Measurements from ENCODE around the gene RLF.

Gene RLF, protein sequence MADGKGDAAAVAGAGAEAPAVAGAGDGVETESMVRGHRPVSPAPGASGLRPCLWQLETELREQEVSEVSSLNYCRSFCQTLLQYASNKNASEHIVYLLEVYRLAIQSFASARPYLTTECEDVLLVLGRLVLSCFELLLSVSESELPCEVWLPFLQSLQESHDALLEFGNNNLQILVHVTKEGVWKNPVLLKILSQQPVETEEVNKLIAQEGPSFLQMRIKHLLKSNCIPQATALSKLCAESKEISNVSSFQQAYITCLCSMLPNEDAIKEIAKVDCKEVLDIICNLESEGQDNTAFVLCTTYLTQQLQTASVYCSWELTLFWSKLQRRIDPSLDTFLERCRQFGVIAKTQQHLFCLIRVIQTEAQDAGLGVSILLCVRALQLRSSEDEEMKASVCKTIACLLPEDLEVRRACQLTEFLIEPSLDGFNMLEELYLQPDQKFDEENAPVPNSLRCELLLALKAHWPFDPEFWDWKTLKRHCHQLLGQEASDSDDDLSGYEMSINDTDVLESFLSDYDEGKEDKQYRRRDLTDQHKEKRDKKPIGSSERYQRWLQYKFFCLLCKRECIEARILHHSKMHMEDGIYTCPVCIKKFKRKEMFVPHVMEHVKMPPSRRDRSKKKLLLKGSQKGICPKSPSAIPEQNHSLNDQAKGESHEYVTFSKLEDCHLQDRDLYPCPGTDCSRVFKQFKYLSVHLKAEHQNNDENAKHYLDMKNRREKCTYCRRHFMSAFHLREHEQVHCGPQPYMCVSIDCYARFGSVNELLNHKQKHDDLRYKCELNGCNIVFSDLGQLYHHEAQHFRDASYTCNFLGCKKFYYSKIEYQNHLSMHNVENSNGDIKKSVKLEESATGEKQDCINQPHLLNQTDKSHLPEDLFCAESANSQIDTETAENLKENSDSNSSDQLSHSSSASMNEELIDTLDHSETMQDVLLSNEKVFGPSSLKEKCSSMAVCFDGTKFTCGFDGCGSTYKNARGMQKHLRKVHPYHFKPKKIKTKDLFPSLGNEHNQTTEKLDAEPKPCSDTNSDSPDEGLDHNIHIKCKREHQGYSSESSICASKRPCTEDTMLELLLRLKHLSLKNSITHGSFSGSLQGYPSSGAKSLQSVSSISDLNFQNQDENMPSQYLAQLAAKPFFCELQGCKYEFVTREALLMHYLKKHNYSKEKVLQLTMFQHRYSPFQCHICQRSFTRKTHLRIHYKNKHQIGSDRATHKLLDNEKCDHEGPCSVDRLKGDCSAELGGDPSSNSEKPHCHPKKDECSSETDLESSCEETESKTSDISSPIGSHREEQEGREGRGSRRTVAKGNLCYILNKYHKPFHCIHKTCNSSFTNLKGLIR (N-terminal part only)

DNA sequence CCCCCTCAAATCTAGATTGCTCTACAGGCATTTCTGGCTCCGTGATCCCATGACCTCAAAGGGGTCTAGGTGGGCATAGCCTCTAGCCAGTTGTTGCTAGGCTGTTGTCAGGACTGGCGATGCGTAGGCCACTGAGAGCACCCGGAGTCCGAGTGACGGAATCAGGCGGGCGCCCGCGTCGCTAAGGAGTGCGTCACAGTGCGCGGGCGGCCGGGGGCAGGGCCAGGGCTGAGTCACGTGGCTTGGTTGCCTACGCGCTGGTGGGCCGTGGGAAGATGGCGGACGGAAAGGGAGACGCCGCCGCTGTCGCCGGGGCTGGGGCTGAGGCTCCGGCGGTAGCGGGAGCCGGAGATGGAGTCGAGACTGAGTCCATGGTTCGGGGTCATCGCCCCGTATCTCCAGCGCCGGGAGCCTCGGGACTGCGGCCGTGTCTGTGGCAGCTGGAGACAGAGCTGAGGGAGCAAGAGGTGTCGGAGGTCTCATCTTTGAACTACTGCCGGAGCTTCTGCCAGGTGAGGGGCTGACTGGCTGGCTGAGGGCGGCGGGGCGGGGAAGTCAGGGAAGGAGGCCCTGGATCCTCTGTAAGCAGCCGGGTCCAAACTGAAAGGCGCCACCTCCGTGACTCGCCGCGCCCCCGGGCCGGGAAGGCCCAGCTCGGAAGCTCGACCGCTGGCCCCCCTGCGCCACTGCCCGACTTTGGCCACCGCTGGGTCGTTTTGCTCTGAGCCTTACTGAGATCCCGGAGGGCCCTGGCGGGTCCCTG lies at the start of gene RLF:
RLF (plus strand) TSS at position 263 of the 763 bp plus-strand sequence; CDS start at position 276, 13 bp downstream.
- no peak within 1 kb of the TSS for H3K27ac Mint-ChIP-seq
- H3K9me3 Mint-ChIP-seq, result no peaks in the 10 kb centered on the region
- H3K4me3 Mint-ChIP-seq, result peak within 1 kb of the TSS; percentile 8
- peaks cover 6% of the 10 kb centered on the region for H3K4me1 Mint-ChIP-seq (ENCODE audit: low read depth)
- H3K36me3 Mint-ChIP-seq (ENCODE audit: low read depth), result peaks cover 11% of the 10 kb centered on the region
- H3K27me3 Mint-ChIP-seq, result no peaks in the 10 kb centered on the region

DNA sequence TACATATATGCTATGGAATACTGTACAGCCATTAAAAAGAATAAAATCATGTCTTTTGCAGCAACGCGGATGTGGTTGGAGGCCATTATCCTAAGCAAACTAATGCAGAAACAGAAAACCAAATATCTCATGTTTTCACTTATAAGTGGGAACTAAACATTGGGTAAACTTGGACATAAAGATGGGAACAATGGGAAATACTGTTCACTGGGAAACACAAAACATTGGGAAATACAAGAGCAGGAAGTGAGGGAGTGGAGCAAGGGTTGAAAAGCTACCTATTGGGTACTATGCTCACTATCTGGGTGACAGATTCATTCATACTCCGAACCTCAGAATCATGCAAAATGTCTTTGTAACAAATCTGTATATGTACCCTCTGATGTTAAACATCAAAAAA lies 46.8 kb upstream of the RLF start:
- H3K27me3 Mint-ChIP-seq, result peaks cover 36% of the 10 kb centered on the region
- no peak overlapping the region for H3K4me3 Mint-ChIP-seq
- no peaks in the 10 kb centered on the region for H3K4me1 Mint-ChIP-seq (ENCODE audit: low read depth)
- H3K9me3 Mint-ChIP-seq, result peaks cover 16% of the 10 kb centered on the region
- peaks cover 6% of the 10 kb centered on the region for H3K36me3 Mint-ChIP-seq (ENCODE audit: low read depth)
- H3K27ac Mint-ChIP-seq, result no peak overlapping the region

DNA sequence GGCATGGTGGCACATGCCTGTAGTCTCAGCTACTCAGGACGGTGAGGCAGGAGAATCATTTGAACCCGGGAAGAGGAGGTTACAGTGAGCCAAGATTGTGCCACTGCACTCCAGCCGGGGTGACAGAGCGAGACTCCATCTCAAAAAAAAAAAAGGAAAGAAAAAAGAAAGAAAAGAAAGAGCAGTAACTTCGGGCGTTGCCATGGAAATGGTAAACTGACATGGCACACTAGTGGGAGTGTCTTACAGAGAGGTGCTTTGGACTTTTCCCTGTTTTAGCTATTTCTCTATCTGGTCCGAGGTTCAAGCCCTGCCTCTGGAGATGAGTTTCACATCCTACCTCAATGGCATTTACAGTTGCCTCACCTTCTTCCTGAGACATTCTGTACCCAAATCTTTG lies 41.1 kb upstream of the RLF start:
- Mint-ChIP-seq H3K4me1 (ENCODE audit: low read depth) (no peaks in the 10 kb centered on the region), H3K27ac (no peak overlapping the region), H3K4me3 (no peak overlapping the region), H3K27me3 (peaks cover 10% of the 10 kb centered on the region), H3K36me3 (ENCODE audit: low read depth) (no peaks in the 10 kb centered on the region), H3K9me3 (no peaks in the 10 kb centered on the region)

DNA sequence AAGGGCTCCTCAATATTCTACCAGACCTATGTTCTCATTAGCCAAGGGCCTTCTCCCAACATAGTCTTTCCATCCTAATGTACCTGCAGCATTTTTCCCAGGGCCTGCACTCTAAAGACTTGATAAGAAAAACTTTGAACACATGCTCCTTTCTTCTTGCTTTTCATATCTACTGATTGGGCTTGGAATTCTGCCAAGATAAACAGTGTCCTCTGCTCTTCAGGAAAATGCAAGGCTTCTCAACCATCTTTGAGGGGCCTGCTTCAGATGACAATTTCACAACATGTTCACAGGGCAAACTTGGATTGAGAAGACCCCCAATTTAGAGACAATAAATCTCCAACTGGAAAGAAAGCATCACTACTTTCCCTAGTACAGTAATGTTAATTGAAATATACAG lies 38.3 kb upstream of the RLF start:
- Mint-ChIP-seq H3K36me3 (ENCODE audit: low read depth) (no peaks in the 10 kb centered on the region), H3K9me3 (no peaks in the 10 kb centered on the region)

DNA sequence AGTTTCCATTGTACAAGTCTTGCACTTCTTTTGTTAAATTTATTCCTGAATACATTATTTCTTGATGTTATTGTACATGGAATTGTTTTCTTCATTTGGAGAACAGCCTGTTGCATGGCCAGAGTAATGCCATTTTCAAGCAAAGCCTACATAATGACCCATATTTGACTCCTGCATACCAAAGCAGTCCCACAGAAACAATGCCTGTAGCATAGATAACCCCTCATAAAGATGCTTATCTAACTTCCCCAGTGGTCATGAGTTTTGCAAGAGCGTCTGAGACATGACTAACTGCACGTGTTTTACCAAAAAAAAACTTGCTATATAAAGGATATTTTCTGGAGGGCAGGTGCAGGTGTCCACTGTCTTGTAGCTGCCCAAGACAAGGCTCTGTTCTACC lies 30.3 kb upstream of the RLF start:
- Mint-ChIP-seq H3K9me3 (no peaks in the 10 kb centered on the region), H3K27me3 (peaks cover 20% of the 10 kb centered on the region), H3K27ac (no peak overlapping the region), H3K4me3 (no peak overlapping the region), H3K4me1 (ENCODE audit: low read depth) (no peaks in the 10 kb centered on the region), H3K36me3 (ENCODE audit: low read depth) (no peaks in the 10 kb centered on the region)

More for the DNA sequence above, 38.3 kb upstream of the RLF start:
- peaks cover 4% of the 10 kb centered on the region for H3K27me3 Mint-ChIP-seq
- no peak overlapping the region for H3K27ac Mint-ChIP-seq
- H3K4me3 Mint-ChIP-seq, result no peak overlapping the region
- H3K4me1 Mint-ChIP-seq (ENCODE audit: low read depth), result no peaks in the 10 kb centered on the region

DNA sequence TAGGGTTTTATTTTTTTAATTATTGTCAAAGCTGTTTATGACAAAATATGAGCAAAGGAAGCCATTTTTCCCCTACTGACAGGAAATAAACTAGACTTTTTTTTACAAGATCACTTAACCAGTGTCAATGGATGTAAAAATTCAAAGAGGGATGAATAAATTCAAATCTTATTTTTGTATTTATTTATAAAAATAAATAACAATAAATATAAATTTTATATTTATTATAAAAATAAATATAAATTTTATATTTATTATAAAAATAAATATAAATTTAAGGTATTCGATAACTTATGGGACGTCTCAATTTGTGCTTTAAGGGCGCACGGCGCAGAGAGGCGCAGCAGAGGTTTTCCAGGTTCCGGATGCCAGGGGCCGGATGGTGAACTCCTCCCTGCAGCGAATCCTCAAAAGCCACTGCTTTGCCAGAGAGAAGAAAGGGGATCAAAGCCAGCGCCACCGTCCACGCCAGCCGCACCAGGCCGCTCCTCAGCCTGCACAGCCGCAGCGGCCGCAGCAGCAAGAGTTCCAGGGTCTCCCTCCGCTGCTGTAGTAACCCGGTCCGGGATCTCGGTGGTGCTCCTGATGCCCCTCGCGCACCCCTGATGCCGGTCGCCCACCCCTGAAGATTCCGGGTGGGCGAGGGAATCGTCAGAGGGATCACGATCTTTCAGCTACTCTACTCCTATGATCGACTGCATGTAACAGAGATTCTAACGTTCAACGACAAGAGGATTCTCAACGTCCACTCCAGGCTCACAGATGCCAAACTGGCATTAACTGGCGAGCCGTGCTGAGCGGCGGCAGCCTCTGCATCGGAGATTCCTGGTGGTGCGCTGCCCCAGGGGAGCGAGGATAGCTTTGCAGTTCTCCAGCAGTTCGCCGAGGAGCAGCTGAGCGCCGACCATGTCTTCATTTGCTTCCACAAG lies 28.5 kb upstream of the RLF start:
- Mint-ChIP-seq H3K27ac (no peak overlapping the region), H3K36me3 (ENCODE audit: low read depth) (no peaks in the 10 kb centered on the region), H3K27me3 (peaks cover 20% of the 10 kb centered on the region), H3K9me3 (no peaks in the 10 kb centered on the region), H3K4me3 (no peak overlapping the region), H3K4me1 (ENCODE audit: low read depth) (no peaks in the 10 kb centered on the region)

DNA sequence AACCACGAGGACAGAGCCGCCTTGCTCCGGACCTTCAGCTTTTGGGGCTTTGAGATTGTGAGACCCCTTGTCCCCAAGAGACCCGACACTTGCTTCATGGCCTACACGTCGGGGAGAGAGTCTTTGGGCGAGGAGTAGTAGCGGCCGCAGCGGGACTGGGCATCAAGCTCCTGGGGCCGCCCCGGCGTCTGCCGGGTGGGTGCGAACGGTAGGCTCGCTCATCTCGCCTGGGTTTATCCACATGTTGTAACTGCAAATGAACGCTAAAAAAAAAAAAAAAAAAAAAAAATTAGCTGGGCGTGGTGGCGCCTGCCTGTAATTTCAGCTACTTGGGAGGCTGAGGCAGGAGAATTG lies 27.9 kb upstream of the RLF start:
- Mint-ChIP-seq H3K9me3 (no peaks in the 10 kb centered on the region), H3K27ac (no peak overlapping the region), H3K4me3 (no peak overlapping the region), H3K4me1 (ENCODE audit: low read depth) (no peaks in the 10 kb centered on the region), H3K36me3 (ENCODE audit: low read depth) (no peaks in the 10 kb centered on the region), H3K27me3 (peaks cover 20% of the 10 kb centered on the region)

DNA sequence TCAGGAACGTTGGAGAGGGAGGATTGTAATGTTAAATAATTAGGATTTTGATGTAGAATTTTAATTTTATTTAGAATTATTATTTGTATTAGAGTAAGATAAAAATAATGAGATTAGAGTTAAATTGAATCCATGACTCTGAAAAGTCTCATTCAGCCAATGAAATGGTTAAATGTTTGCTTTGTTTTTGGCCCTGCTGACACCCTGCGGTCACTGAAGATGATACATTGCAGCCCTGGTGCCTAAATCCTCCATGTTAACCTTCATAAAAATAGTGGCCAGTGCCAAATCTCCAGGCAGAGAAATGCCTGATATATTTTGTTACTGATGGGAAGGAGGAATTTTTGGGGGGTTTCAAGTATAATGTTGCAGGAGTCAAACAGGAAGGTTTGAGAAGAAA lies 27.3 kb upstream of the RLF start:
- H3K27me3 Mint-ChIP-seq, result peaks cover 17% of the 10 kb centered on the region
- H3K36me3 Mint-ChIP-seq (ENCODE audit: low read depth), result no peaks in the 10 kb centered on the region
- H3K4me1 Mint-ChIP-seq (ENCODE audit: low read depth), result no peaks in the 10 kb centered on the region
- no peak overlapping the region for H3K4me3 Mint-ChIP-seq
- H3K27ac Mint-ChIP-seq, result no peak overlapping the region
- no peaks in the 10 kb centered on the region for H3K9me3 Mint-ChIP-seq

DNA sequence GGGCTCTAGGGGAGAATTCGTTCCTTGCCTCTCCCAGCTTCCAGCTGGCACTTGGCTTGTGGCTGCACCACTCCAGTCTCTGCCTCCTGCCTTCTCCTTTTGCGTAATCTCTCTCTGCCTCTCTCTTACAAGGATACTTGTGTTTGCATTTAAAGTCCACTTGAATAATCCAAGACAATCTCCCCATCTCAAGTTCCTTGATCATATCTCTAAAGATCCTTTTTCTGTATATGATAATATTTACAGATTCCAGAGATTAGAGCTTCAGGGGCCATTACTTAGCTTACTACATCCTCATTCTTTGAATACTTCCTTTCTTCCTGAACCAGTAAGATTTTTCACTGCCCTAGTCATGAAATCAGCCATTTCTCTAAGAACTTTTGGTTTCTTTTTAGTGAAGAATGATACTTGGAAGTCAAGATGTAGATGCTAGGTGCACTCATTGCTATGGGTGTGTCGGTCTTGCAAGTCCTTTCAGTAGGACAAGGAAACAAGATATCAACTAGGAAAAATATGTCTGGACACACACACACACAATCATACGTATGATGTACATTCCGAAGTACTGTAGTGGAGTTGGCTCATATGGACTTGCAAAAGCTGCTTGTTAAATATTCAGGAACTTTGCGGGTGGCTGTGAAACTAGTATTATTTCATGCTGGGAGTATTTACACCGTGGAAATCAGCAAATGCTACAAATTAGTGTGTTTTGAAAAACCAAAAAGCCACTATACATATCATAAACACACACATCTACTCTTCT lies 20.8 kb upstream of the RLF start:
- H3K27me3 Mint-ChIP-seq, result peaks cover 15% of the 10 kb centered on the region
- H3K4me1 Mint-ChIP-seq (ENCODE audit: low read depth), result peaks cover 7% of the 10 kb centered on the region
- no peak overlapping the region for H3K27ac Mint-ChIP-seq
- H3K4me3 Mint-ChIP-seq, result no peak overlapping the region
- no peaks in the 10 kb centered on the region for H3K9me3 Mint-ChIP-seq
- H3K36me3 Mint-ChIP-seq (ENCODE audit: low read depth), result no peaks in the 10 kb centered on the region

DNA sequence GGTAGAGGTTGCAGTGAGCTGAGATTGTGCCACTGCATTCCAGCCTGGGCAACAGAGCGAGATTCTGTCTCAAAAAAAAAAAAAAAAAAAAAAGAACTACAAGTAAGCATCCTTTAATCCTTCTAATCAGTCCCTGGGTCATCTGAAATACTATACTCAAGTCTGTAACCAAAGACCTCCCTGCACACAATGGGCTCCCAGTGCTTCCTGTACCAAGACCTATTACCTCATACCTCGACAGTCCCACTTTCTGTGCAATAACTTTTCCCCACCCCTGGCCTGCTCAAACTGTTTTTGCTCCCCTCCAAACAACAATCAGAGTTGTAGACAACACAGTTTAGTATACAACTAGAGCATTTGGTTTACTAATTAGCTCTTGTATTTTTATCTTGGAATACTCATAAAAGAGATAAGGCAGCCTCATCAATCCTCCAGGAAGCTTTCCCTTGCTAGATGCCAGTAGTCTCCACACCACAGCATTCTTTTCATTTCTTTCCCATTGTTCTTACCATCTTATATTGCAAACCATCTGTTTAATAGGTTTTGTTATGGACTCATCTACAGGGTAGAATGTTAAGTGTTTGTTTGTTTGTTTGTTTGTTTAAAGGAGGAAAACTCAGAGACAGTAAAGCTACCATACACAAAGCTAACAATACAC lies 19.2 kb upstream of the RLF start:
- H3K36me3 Mint-ChIP-seq (ENCODE audit: low read depth), result no peaks in the 10 kb centered on the region
- H3K4me1 Mint-ChIP-seq (ENCODE audit: low read depth), result peaks cover 7% of the 10 kb centered on the region
- no peak overlapping the region for H3K4me3 Mint-ChIP-seq
- peaks cover 18% of the 10 kb centered on the region for H3K27me3 Mint-ChIP-seq
- H3K9me3 Mint-ChIP-seq, result no peaks in the 10 kb centered on the region
- no peak overlapping the region for H3K27ac Mint-ChIP-seq

DNA sequence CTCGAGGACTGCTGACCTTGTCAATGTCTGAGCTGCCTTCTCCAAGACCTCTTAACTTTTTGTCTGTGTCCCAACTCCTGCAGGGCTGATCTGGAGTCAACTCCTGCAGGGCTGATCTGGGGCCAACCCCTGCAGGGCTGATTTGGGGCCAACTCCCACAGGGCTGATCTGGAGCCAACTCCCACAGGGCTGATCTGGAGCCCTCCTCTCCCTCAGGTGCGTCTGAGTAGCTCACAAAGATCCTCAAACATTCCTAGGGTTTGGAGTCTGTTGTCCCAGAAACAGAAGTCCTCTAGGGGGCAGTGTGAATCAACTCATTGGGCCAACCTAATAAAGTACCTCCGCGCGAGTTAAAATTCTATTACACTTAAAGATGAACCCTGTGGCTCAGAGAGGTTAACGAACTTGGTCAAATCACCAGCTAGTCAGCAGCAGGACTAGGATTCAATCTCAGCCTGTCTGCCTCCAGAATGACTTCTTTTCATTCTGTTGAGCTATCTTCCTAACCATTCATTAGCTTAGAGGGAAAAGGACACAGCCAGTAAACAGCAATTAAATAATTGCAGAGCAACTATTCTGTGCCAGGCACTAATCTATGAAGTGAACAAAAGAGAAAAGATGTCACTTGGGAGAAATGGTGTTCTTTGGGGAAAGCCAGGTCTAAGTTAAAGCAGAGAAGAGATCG lies 17.2 kb upstream of the RLF start:
- Mint-ChIP-seq H3K36me3 (ENCODE audit: low read depth) (no peaks in the 10 kb centered on the region), H3K4me1 (ENCODE audit: low read depth) (peaks cover 7% of the 10 kb centered on the region), H3K27me3 (peaks cover 28% of the 10 kb centered on the region), H3K4me3 (no peak overlapping the region), H3K9me3 (no peaks in the 10 kb centered on the region), H3K27ac (no peak overlapping the region)

DNA sequence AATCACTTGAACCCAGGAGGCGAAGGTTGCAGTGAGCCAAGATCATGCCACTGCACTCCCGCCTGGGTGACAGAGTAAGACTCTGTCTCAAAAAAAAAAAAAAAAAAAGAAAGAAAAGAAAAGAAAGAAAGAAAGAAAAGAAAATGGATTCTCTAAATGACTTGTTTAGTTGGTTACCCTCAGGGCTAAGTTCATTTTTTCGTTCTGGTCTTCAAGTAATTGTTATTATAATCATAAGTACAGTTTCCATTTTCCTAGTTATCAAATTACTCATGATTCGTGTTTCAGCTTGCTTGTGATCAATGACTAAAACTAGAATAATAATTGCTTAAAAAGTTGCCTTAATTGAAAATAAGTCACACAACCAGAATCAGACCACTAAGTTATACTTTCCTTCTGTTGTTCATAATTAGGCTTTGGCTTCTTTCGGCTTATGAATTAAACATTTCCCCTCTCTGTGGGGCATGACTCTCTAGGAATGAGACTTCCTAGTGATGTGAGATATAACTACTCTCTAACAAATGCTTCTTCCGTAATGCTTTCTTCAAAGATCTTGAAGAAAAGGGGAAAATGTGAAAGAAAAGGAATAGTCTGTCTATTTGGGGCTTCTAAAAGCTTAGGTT lies 9.6 kb upstream of the RLF start:
- H3K36me3 Mint-ChIP-seq (ENCODE audit: low read depth), result no peaks in the 10 kb centered on the region
- H3K9me3 Mint-ChIP-seq, result no peaks in the 10 kb centered on the region
- H3K27ac Mint-ChIP-seq, result no peak overlapping the region
- H3K4me3 Mint-ChIP-seq, result no peak overlapping the region
- peaks cover 15% of the 10 kb centered on the region for H3K27me3 Mint-ChIP-seq
- peaks cover 11% of the 10 kb centered on the region for H3K4me1 Mint-ChIP-seq (ENCODE audit: low read depth)
